Measurements from ENCODE around the gene PRMT7.

The PRMT7 gene

GRCh38 chr16:68324780-68325357 lies 14.1 kb downstream of the PRMT7 start:
- no peak for DNase-seq (ENCODE audit: low read depth, low spot score)
- no peak overlapping the region for H3K4me3 ChIP-seq (ENCODE audit: low read depth, low read length)
- TF ChIP-seq CTCF (IDR thresholded peaks at IDR 0.05; ENCODE audit: low read depth, low read length): no peak
- in situ Hi-C loops (cut with HindIII; ENCODE audit: low sequenced_read_pairs): no loop called here

GRCh38 chr16:68328151-68328859 lies 17.5 kb downstream of the PRMT7 start:
- peak; percentile 93 for TF ChIP-seq CTCF (IDR thresholded peaks at IDR 0.05; ENCODE audit: low read depth, low read length)
- peak; percentile 82 for DNase-seq (ENCODE audit: low read depth, low spot score)
- no peak overlapping the region for H3K4me3 ChIP-seq (ENCODE audit: low read depth, low read length)
- in situ Hi-C loops (cut with HindIII; ENCODE audit: low sequenced_read_pairs): no loop called here

GRCh38 chr16:68328860-68329390 lies 18.1 kb downstream of the PRMT7 start:
- H3K4me3 ChIP-seq (ENCODE audit: low read depth, low read length): no peak overlapping the region
- no peak for TF ChIP-seq CTCF (IDR thresholded peaks at IDR 0.05; ENCODE audit: low read depth, low read length)
- DNase-seq (ENCODE audit: low read depth, low spot score): no peak
- in situ Hi-C loops (cut with HindIII; ENCODE audit: low sequenced_read_pairs): no loop called here

- no peak overlapping the region for H3K4me3 ChIP-seq (ENCODE audit: low read depth, low read length)
- in situ Hi-C loops (cut with HindIII; ENCODE audit: low sequenced_read_pairs): no loop called here
- no peak for TF ChIP-seq CTCF (IDR thresholded peaks at IDR 0.05; ENCODE audit: low read depth, low read length)
These were observed 21.1 kb downstream of the PRMT7 start for GRCh38 chr16:68331879-68332410.

GRCh38 chr16:68332411-68333121 lies 21.7 kb downstream of the PRMT7 start:
- peak; percentile 62 for DNase-seq (ENCODE audit: low read depth, low spot score)
- H3K4me3 ChIP-seq (ENCODE audit: low read depth, low read length): no peak overlapping the region
- TF ChIP-seq CTCF (IDR thresholded peaks at IDR 0.05; ENCODE audit: low read depth, low read length): no peak
- in situ Hi-C loops (cut with HindIII; ENCODE audit: low sequenced_read_pairs): no loop called here

More at GRCh38 chr16:68331879-68332410, 21.1 kb downstream of the PRMT7 start:
- DNase-seq (ENCODE audit: low read depth, low spot score): peak; percentile 67

GRCh38 chr16:68335175-68335574 lies 24.4 kb downstream of the PRMT7 start:
- DNase-seq (ENCODE audit: low read depth, low spot score): no peak
- in situ Hi-C loops (cut with HindIII; ENCODE audit: low sequenced_read_pairs): no loop called here
- no peak for TF ChIP-seq CTCF (IDR thresholded peaks at IDR 0.05; ENCODE audit: low read depth, low read length)
- no peak overlapping the region for H3K4me3 ChIP-seq (ENCODE audit: low read depth, low read length)
